ENCODE measurements around the gene SBF2.
"Not testable (repeated sequence)": the region's sequence is repeated elsewhere in the genome, so short reads cannot be mapped to it uniquely, and the experiment has no call there.

Gene SBF2

GRCh38 chr11:10017050-10017449, 277.0 kb downstream of the SBF2 start:
- DNase-seq (ENCODE audit: low spot score): no peak

- DNase-seq (ENCODE audit: low spot score): no peak
Observed at GRCh38 chr11:10012068-10012467, 282.0 kb downstream of the SBF2 start.

- DNase-seq (ENCODE audit: low spot score): no peak
Observed at GRCh38 chr11:10005955-10006525, 288.0 kb downstream of the SBF2 start.

DNA sequence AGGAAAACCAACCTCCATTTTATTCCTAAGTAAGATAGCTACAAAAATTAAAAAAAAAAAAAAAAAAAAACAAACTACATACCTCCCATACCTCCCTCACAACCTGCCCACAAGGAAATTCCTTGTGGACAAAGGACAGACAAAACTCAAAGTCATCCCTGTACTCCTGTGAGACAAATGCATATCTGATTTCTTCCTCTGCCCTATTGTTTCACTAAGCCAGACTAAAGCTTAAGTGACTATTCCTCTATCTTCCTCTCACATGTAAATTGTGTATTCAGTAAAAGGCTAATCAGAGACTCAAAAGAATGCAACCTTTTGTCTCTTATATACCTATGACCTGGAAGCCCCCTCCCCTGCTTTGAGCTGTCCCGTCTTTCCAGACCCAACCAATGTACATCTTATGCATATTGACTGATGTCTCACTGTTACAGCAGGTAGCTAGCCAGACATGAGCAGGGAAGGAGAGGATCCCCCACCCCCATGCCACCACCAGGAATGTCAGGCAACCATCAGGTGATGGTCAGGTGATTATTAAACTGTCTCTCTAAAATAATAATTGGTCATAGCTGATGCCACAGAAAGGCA, 289.4 kb downstream of the SBF2 start:
- DNase-seq (ENCODE audit: low spot score): peak; percentile 42

- no peak for DNase-seq (ENCODE audit: low spot score)
Observed at GRCh38 chr11:10002221-10002620, 291.8 kb downstream of the SBF2 start.

DNA sequence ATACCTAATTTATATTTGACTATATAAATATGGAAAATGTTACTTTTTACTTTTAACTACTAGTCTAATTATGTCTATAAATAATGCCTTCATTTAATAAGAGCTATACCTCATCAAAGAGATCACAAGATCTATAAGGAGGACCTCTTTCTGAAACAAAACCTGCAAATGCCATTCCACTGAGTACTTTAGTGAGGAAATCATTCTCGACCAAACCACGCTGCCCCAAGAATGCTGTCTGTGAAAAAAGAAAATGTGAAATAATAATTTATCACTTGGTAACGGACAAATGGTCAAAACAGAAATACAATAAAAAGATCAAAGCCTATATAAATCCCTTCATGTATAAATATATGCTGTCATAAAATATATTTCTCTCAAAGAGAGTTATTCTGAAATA, 301.7 kb downstream of the SBF2 start:
- DNase-seq (ENCODE audit: low spot score): no peak

DNA sequence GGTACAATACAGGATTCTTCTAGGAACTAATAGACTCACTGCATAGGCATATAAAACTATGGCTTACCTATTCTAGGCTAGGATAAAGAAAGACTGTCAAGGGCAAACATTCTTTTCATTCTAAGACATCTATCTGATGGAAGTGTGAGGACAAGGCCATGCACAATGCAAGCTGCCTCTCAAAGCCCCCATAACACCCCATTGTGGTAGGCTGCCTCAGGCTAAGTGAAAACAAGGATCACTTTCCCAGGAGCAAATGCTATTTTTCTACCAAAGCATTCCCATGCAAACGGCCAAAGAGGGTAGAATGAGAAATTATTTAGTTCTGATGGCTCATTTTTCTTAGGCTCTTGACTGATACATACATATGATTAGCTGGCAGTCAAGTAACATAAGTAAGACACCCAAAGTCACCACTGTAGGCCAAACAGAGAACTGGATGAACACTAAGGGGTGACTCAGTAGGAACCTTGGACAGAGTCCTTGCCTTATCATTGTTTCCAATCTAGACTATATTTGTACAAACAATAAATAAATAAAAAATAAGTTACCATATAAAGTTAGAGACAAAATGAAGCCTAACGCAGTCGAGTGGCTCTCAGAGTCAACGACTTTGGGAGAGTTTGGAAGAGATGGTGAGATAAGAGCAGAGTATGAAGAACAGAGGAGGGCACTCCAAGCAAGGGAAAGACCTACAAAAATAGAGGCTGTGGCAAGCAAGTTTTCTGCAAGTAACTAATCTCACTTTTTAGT, 303.6 kb downstream of the SBF2 start:
- DNase-seq (ENCODE audit: low spot score): no peak

GRCh38 chr11:9987303-9987702, 306.7 kb downstream of the SBF2 start:
- DNase-seq (ENCODE audit: low spot score): not testable (repeated sequence)

GRCh38 chr11:9982796-9983579, 311.0 kb downstream of the SBF2 start:
- DNase-seq (ENCODE audit: low spot score): peak; percentile 22

- no peak for DNase-seq (ENCODE audit: low spot score)
Observed at GRCh38 chr11:9982127-9982795, 311.8 kb downstream of the SBF2 start.

DNA sequence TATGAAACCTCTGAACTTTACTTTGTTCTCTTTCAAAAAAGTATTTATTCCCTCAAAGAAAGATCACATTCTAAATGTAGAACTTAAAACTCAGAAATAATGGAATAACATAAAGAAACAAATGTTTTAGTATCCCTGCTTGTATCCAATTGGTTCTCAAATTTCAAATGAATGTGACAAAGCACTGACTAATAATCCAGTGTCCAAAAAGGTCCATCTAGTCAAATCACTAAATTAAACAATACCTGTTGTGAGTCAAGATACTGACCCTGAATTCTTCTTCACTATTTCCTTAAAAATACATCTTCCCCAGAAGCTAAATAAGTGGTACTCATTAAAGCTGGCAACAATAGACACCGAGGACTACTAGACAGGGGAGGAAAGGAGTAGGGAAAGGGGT, 313.1 kb downstream of the SBF2 start:
- DNase-seq (ENCODE audit: low spot score): no peak

DNA sequence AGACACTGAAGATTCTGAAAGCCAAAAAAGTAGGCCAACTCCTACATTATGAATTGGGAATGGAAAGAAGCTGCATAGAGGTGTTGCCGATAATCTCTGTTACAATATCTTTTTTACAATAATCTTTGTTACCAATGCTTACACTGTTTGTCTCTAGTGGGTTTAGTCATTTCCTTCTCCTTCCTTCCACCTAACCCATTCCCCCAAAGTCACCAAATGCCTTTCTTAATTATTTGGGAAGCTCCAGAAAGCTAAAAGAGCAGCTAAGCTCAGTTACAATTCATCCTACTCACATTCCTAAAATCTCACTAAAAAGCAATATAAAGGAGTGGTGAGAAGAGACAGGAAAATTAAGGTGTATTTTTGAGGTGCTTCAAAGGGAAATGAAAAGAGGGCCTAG, 316.5 kb downstream of the SBF2 start:
- no peak for DNase-seq (ENCODE audit: low spot score)

- no peak for DNase-seq (ENCODE audit: low spot score)
Observed at GRCh38 chr11:9974375-9974774, 319.6 kb downstream of the SBF2 start.

GRCh38 chr11:9973921-9974320, 320.1 kb downstream of the SBF2 start:
- peak; percentile 50 for DNase-seq (ENCODE audit: low spot score)

GRCh38 chr11:9972989-9973388, 321.0 kb downstream of the SBF2 start:
- DNase-seq (ENCODE audit: low spot score): peak; percentile 50

DNA sequence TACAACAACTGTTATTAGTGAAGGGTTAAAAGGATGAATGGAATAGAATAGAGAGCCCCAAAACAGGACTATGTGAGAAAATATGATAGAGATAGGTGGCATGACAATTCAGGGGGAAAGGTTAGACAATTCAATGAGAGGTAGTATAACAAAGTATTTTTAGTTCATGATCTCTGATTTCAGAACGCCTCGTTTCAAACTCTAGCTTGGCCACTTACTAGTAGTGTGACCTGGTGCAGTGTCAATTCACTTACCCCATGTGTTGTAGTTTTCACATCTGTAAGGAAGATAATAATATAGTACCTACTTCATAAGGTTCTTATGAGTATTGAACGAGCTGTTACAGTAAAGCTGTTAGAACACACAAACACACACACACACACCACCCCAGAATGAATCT, 322.1 kb downstream of the SBF2 start:
- DNase-seq (ENCODE audit: low spot score): no peak

- DNase-seq (ENCODE audit: low spot score): no peak
Observed at GRCh38 chr11:9969068-9969467, 325.0 kb downstream of the SBF2 start.

DNA sequence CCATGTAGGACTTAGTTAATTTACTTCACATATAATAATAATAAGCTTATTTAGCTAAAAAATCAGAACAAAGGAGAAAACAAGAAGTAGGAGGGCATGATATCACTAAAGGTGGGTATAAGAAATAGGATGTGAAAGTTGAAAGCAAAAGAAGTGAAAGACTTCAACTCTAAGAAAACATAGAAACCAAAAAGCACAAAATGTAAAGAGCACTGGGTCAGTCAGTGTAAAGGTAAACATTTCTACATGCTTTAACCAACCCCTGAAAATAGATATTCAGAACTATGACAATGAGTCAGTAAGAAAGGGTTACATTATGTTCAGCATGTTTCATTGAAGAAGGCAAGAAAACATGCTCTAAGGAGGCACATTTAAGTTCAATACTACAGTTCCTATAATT, 331.3 kb downstream of the SBF2 start:
- DNase-seq (ENCODE audit: low spot score): no peak

- DNase-seq (ENCODE audit: low spot score): no peak
Observed at GRCh38 chr11:9957072-9957471, 336.9 kb downstream of the SBF2 start.

- DNase-seq (ENCODE audit: low spot score): no peak
Observed at GRCh38 chr11:9956483-9956882, 337.5 kb downstream of the SBF2 start.

DNA sequence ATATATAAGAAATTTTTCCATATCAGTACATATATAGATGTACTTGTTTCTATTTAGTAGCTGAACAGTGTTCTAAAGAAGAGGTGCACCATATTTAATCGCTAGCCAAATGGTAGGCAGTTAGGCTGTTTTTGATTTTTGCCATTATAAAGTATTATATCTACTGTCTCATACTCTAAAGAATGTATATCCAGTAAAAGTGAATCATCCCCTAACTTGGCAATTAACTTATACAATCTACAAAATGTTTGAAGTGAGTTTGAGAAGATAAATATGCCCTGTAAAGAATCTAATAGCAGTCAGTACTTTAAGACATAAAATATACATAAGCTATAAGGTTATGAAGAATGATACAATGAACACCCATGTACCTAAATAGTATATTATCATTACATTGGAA, 338.6 kb downstream of the SBF2 start:
- no peak for DNase-seq (ENCODE audit: low spot score)

DNA sequence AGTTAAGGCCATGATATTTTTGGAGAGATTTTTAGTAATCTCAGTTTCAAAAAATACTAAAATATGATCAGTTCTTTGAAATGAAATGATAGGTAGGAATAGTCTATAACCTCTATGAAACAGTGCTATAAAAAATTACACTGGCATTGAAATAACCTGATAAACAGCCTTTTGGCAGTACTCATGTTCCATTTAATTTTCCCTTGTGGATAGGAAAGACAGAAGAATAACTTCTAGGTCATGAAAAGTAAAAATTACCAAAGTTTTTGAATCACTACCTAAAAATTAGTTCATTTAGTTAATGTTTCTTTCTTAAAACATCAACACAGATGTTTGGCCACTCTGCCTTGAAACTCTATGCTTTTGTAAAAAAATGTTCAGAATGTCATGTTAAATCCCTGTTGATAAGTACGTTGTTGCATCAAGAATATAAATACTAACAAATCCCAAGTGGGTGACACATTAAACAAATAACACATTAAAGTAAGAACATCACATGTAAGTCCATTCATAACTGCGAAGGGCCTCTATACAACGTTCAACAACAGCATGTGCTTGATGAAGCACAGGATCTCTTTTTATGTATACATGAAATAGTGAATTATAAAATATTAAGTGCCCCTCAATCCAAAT, 339.9 kb downstream of the SBF2 start:
- no peak for DNase-seq (ENCODE audit: low spot score)

Data from kidney tubule cell (primary cell).